MM.1S (cell line): Measurements from ENCODE around the gene PHAF1.

Experiments
- CTCF ChIP-seq: fragments of 300-600 bp; sonication (generic); IDR thresholded peaks from 2 replicates; pipeline ENCODE4 v1.5.1; 2016; ENCODE audit warnings: antibody characterized with exemption, low read length, mixed read lengths
- EZH2 ChIP-seq: fragments of 300-600 bp; sonication (generic); optimal IDR thresholded peaks from 2 replicates; pipeline ENCODE3; 2017; ENCODE audit warnings: low read depth, mild to moderate bottlenecking, antibody characterized with exemption, low read length, mixed read lengths
- EZH2phosphoT487 ChIP-seq: fragments of 300-600 bp; sonication (generic); IDR thresholded peaks from 2 replicates; pipeline ENCODE4 v1.6.1; 2018; ENCODE audit warnings: antibody characterized with exemption, low read length

GRCh38 chr16:67068212-67068753, 41.5 kb upstream of the PHAF1 start:
- TF ChIP-seq CTCF (no peak), EZH2 (no peak), EZH2phosphoT487 (no peak)
